Subcutaneous abdominal adipose tissue (tissue), 5 donors: ENCODE data around the gene SMG6.

Experiments
- H3K27ac ChIP-seq: one replicate; pipeline ENCODE4 v1.7.0; 2013; ENCODE audit warnings: low read depth, mild to moderate bottlenecking, inconsistent platforms, low read length, moderate library complexity
- H3K27me3 ChIP-seq, 5 donors: one replicate each; pipeline ENCODE4 v1.7.0; 2013; ENCODE audit warnings: low read length in 5 of 5, inconsistent platforms in 1 of 5; ENCODE audit not compliant: control insufficient read depth in 5 of 5, insufficient read depth in 4 of 5
- H3K36me3 ChIP-seq, 5 donors: one replicate each; pipeline ENCODE4 v1.7.0; 2013; ENCODE audit warnings: low read length in 5 of 5; ENCODE audit not compliant: control insufficient read depth in 5 of 5, insufficient read depth in 5 of 5
- H3K4me1 ChIP-seq, 5 donors: one replicate each; pipeline ENCODE4 v1.7.0; 2013; ENCODE audit warnings: low read length in 5 of 5, mild to moderate bottlenecking in 3 of 5, moderate library complexity in 1 of 5; ENCODE audit not compliant: control insufficient read depth in 5 of 5, insufficient read depth in 5 of 5
- H3K4me3 ChIP-seq, 5 donors: one replicate each; pipeline ENCODE4 v1.7.0; 2013; ENCODE audit warnings: low read length in 5 of 5, low read depth in 1 of 5
- H3K9ac ChIP-seq, 5 donors: one replicate each; pipeline ENCODE4 v1.7.0; 2013; ENCODE audit warnings: low read length in 5 of 5, mild to moderate bottlenecking in 4 of 5, moderate library complexity in 3 of 5
- H3K9me3 ChIP-seq, 5 donors: one replicate each; pipeline ENCODE4 v1.7.0; 2013; ENCODE audit warnings: low read length in 5 of 5; ENCODE audit not compliant: control insufficient read depth in 5 of 5
- donor health status: healthy.
- donor health status: healthy.
- donor health status: healthy.
- donor health status: healthy.
- donor health status: healthy.

Gene SMG6

DNA sequence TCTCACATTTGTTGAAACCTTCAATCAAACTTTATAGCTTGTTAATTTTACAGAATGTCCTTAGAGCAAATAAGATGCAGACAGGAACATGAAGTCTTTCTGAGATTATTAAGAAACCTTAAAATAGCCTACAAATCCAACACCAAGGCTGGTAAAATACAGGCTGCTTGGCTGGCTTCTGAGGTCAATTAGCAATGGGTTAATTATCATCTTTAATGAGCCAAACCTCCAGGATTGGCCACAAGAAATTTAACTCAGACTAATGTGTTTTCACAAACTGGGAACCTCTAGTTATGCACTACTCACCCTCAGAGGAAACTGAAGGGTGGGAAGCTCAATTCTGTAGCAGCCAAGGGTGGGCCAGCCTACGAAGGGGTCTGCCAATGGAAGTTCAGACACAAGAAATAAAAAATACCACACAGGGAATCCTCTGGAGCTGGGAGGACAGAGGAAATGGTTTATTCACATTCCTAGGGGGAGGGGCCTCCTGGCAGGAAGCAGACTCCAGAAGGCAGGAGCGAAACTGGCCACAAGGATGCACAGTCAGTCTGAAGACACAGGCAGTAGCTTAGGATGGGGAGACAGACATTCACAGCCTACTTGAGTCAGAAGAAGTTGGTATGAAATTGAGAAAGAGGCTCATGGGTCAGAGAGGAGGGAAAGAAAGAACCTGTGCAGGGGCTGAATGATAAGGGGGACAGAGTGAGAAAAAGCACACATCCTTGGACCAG, 212.6 kb downstream of the SMG6 start:
- H3K27me3 ChIP-seq = no peaks in the 10 kb centered on the region
- H3K9ac ChIP-seq = no peak overlapping the region
- peaks cover 0 to 8% (median 0%) of the 10 kb centered on the region in 5 donors for H3K36me3 ChIP-seq
- H3K27ac ChIP-seq = peak overlapping the region; percentile 14
- no peaks in the 10 kb centered on the region for H3K9me3 ChIP-seq
- H3K4me3 ChIP-seq = no peak overlapping the region
- peaks cover 18 to 65% (median 60%) of the 10 kb centered on the region in 5 donors for H3K4me1 ChIP-seq

GRCh38 chr17:2090210-2090641, 213.4 kb downstream of the SMG6 start:
- Histone ChIP-seq H3K9me3 (no peaks in the 10 kb centered on the region), H3K36me3 (peaks cover 0 to 8% (median 0%) of the 10 kb centered on the region in 5 donors), H3K4me1 (peaks cover 24 to 68% (median 67%) of the 10 kb centered on the region in 5 donors), H3K27ac (peak overlapping the region; percentile 14), H3K27me3 (no peaks in the 10 kb centered on the region), H3K9ac (peak overlapping the region in 1 of 5 donors; percentile 8), H3K4me3 (peak overlapping the region in 4 of 5 donors; percentile 13 to 67 (median 56))

DNA sequence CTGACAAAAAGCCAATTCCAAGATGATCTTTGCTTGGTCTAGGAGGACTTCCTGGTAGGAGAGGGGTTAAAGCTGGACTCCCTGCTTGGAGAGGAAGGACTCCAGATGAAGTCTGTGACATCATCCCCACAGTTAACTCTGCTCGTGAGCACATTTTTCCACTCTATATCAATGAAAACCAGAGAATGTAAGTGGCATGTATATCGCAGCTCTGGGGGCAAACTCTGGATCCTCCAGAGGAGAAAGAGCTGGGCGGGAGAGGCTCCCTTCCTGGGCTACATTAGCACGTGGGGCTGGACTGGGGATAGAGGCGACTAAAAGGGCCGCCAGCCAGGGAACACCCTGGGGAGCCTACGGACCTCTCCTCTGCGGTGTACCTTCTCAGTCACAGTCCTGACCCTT, 214.6 kb downstream of the SMG6 start:
- peak overlapping the region; percentile 41 to 71 (median 61) for H3K4me3 ChIP-seq
- peaks cover 0 to 2% (median 0%) of the 10 kb centered on the region in 5 donors for H3K36me3 ChIP-seq
- H3K4me1 ChIP-seq = peaks cover 34 to 74% (median 73%) of the 10 kb centered on the region in 5 donors
- no peaks in the 10 kb centered on the region for H3K9me3 ChIP-seq
- peak overlapping the region in 3 of 5 donors; percentile 55 to 72 (median 68) for H3K9ac ChIP-seq
- H3K27me3 ChIP-seq = no peaks in the 10 kb centered on the region
- H3K27ac ChIP-seq = peak overlapping the region; percentile 33

- Histone ChIP-seq H3K27me3 (no peaks in the 10 kb centered on the region), H3K4me3 (peak overlapping the region in 1 of 5 donors; percentile 9), H3K27ac (peak overlapping the region; percentile 4), H3K36me3 (peaks cover 0 to 4% (median under 1%) of the 10 kb centered on the region in 5 donors), H3K4me1 (peaks cover 41 to 86% (median 82%) of the 10 kb centered on the region in 5 donors), H3K9ac (no peak overlapping the region), H3K9me3 (no peaks in the 10 kb centered on the region)
Observed at GRCh38 chr17:2087597-2088211, 215.9 kb downstream of the SMG6 start.

- H3K36me3 ChIP-seq = peaks cover 0 to 14% (median 13%) of the 10 kb centered on the region in 5 donors
- H3K27ac ChIP-seq = peak overlapping the region; percentile 75
- H3K9me3 ChIP-seq = no peaks in the 10 kb centered on the region
- no peak overlapping the region for H3K4me3 ChIP-seq
- H3K9ac ChIP-seq = no peak overlapping the region
- H3K27me3 ChIP-seq = no peaks in the 10 kb centered on the region
- H3K4me1 ChIP-seq = peaks cover 41 to 89% (median 80%) of the 10 kb centered on the region in 5 donors
Observed at GRCh38 chr17:2086306-2086705, 217.3 kb downstream of the SMG6 start.

DNA sequence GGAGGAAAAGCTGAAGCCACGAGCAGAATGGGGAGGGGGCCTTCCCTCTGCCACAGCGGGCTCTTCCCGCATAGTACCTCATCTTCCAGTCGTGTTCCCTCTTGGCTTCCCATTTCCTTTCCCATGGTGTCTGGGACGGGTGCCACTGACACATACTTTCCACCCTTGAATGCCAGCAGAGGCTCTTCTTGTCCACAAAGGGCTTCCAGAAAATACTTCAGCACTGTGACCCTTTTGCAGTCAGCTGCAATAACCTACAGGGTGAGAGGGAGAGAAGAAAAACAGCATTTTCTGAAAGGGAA, 218.0 kb downstream of the SMG6 start:
- peaks cover 41 to 82% (median 73%) of the 10 kb centered on the region in 5 donors for H3K4me1 ChIP-seq
- H3K9ac ChIP-seq = peak overlapping the region in 1 of 5 donors; percentile 19
- H3K36me3 ChIP-seq = peaks cover 0 to 21% (median 18%) of the 10 kb centered on the region in 5 donors
- H3K9me3 ChIP-seq = no peaks in the 10 kb centered on the region
- H3K27ac ChIP-seq = peak overlapping the region; percentile 75
- no peak overlapping the region for H3K4me3 ChIP-seq
- no peaks in the 10 kb centered on the region for H3K27me3 ChIP-seq

- Histone ChIP-seq H3K4me3 (peak overlapping the region in 1 of 5 donors; percentile 36), H3K27ac (peak overlapping the region; percentile 75), H3K9ac (peak overlapping the region in 2 of 5 donors; percentile 11 to 35), H3K4me1 (peaks cover 41 to 76% (median 67%) of the 10 kb centered on the region in 5 donors), H3K36me3 (peaks cover 0 to 26% (median 20%) of the 10 kb centered on the region in 5 donors), H3K27me3 (no peaks in the 10 kb centered on the region), H3K9me3 (no peaks in the 10 kb centered on the region)
Observed at GRCh38 chr17:2084766-2085647, 218.6 kb downstream of the SMG6 start.

- H3K9ac ChIP-seq = peak overlapping the region in 3 of 5 donors; percentile 11 to 53 (median 38)
- H3K36me3 ChIP-seq = peaks cover 0 to 33% (median 23%) of the 10 kb centered on the region in 5 donors
- peak overlapping the region in 2 of 5 donors; percentile 18 to 36 for H3K4me3 ChIP-seq
- H3K9me3 ChIP-seq = no peaks in the 10 kb centered on the region
- H3K27me3 ChIP-seq = no peaks in the 10 kb centered on the region
- peaks cover 41 to 68% (median 61%) of the 10 kb centered on the region in 5 donors for H3K4me1 ChIP-seq
- H3K27ac ChIP-seq = peak overlapping the region; percentile 75
Observed at GRCh38 chr17:2084036-2084765, 219.4 kb downstream of the SMG6 start.

DNA sequence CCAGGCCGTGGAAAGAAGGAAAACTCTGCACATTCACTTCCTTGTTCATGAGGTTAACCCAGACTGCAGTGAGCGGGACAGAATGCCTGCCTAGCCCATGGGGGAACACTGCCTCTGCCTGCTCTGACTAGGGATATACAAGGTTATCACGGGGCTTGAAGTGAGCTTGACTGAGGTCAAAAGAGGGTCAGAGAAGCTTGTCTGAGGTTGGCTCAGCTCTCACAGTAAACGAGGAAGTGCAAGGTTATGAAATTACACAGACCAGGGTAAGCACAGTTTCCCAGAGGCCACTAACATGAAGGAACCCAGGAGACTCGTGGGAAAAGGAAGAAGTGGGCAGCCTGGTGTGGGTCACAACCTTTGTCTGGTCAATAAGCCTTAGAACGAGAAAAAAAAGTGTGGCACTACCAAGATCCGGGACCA, 220.0 kb downstream of the SMG6 start:
- Histone ChIP-seq H3K27me3 (no peaks in the 10 kb centered on the region), H3K4me3 (no peak overlapping the region), H3K36me3 (peaks cover 0 to 39% (median 24%) of the 10 kb centered on the region in 5 donors), H3K27ac (peak overlapping the region; percentile 75), H3K4me1 (peaks cover 37 to 62% (median 55%) of the 10 kb centered on the region in 5 donors), H3K9ac (peak overlapping the region in 3 of 5 donors; percentile 11 to 53 (median 38)), H3K9me3 (no peaks in the 10 kb centered on the region)
